Heart left ventricle (tissue), 16 donors: Measurements from ENCODE around the gene PDIA6. TPM values are rescaled to one million over a fixed set of nuclear protein-coding genes. Genes with fewer than 3 reads are reported as not detected.

ENCODE experiments used
- ATAC-seq, 4 donors: fragments of 200-7000 bp; cut with Tn5 transposase; one replicate each; pipeline ENCODE4 v1.9.1; 2020 to 2022; ENCODE audit warnings: moderate library complexity in 4 of 4, mild to moderate bottlenecking in 3 of 4, moderate number of reproducible peaks in 1 of 4
- DNase-seq, 5 donors: peaks; one replicate each; pipeline ENCODE4 v3.0.0-alpha.2; 2020
- H3K27ac ChIP-seq, 12 donors: fragments of 200-600 bp; sonication (generic) in 4 of 12; one replicate each; pipeline versions ENCODE4 v1.5.0 to v1.8.0; 2016 to 2022; ENCODE audit warnings: mild to moderate bottlenecking in 2 of 12
- H3K27me3 ChIP-seq, 9 donors: fragments of 200-600 bp; sonication (generic) in 2 of 9; one replicate each; pipeline versions ENCODE4 v1.5.1 to v1.8.0; 2016 to 2022; ENCODE audit warnings: mild to moderate bottlenecking in 3 of 9
- H3K36me3 ChIP-seq, 9 donors: fragments of 200-600 bp; sonication (generic) in 2 of 9; one replicate each; pipeline versions ENCODE4 v1.5.0 to v1.8.0; 2018 to 2022; ENCODE audit warnings: mild to moderate bottlenecking in 2 of 9
- H3K4me1 ChIP-seq, 12 donors: fragments of 200-600 bp; sonication (generic) in 4 of 12; one replicate each; pipeline versions ENCODE4 v1.5.0 to v1.8.0; 2016 to 2022; ENCODE audit warnings: mild to moderate bottlenecking in 3 of 12
- H3K4me3 ChIP-seq, 12 donors: fragments of 200-600 bp; sonication (generic) in 4 of 12; one replicate each; pipeline versions ENCODE4 v1.5.0 to v1.8.0; 2017 to 2022; ENCODE audit warnings: mild to moderate bottlenecking in 9 of 12, moderate library complexity in 4 of 12
- H3K9me3 ChIP-seq, 12 donors: fragments of 200-600 bp; sonication (generic) in 4 of 12; one replicate each; pipeline versions ENCODE4 v1.5.0 to v1.8.0; 2016 to 2022; ENCODE audit warnings: mild to moderate bottlenecking in 1 of 12
- POLR2A ChIP-seq, 2 donors: fragments of 450-650 bp; IDR thresholded peaks; one replicate each; pipeline ENCODE4 v1.6.1; 2017; ENCODE audit warnings: antibody characterized with exemption in 2 of 2, mild to moderate bottlenecking in 2 of 2, moderate library complexity in 2 of 2
- WGBS, 4 donors: extraction: QIAGEN DNeasy Blood & Tissue Kit in 2 of 4; methylation state at CpG; one replicate each; pipeline versions ENCODE4 v1.1.5 to v1.1.7; 2013 to 2018; 5-methylcytosine and 5-hydroxymethylcytosine counted together
- intact Hi-C, 10 donors: fragments of 100-400 bp; cut with DNase I; formaldehyde crosslinking; loops; one replicate each; pipeline versions ENCODE4 v1.11.1 to v1.14.2; 2022
- polyA plus RNA-seq, 2 donors: library from polyadenylated mRNA; stranded (reverse); fragments of 200-250 nt; gene quantifications; one replicate each; pipeline ENCODE4 v1.2.3, GENCODE V29; 2013
- total RNA-seq, 9 donors: library from RNA; depleted of rRNA in 2 of 9; stranded (reverse); fragments of >200 nt in 2 of 9; fragmentation: NEBNext Ultra II Directional in 3 of 9; extraction: Animal tissue kit (Norgen Biotek cat#: 25700) in 3 of 9; gene quantifications; one replicate each; pipeline versions ENCODE4 v1.1.0 to v1.2.4, GENCODE V29; 2016 to 2023
- TF ChIP-seq, protein P1 (sequence below), 12 donors: fragments of 200-600 bp; sonication (generic) in 4 of 12; IDR thresholded peaks; one replicate each; pipeline versions ENCODE4 v1.5.0 to v1.8.0; 2018 to 2022; ENCODE audit warnings: antibody characterized with exemption in 12 of 12, mild to moderate bottlenecking in 5 of 12
- donor health status: ischemic (EF 13 %, LVEDD 7.1; RV severe dilation, severe dysfunction).
- donor health status: healthy with polysubstance abuse.
- donor health status: DM: no; HTN: yes; CAD: no.
- donor health status: DM: no; HTN: no; CAD: no.
- donor health status: ischemic (EF 25% LVEDD 6.9; RV normal size, moderate dysfunction).
- donor health status: ischemic (EF 25% LVEDD 5.7; RV mildly dilated, moderate dysfunction).
- donor health status: healthy.
- donor health status: DM: yes; HTN: yes; CAD: no.
- donor health status: ischemic (EF 35%, LVEDD 5.7; RV mildly dilated, moderate dysfunction).
- donor health status: nonischemic (EF 11% LVEDD 7.7; RV severe dilation, severe dysfunction).
- donor health status: DM: yes; HTN: yes; CAD: no.
- donor health status: PGD.
- donor health status: ischemic (EF 29% LVEDD 5.4; RV normal size, mild dysfunction).
- donor health status: nonischemic (EF 23%, LVEDD 6.1; RV moderate dilation, normal function).

PDIA6 gene
- total and polyA plus RNA-seq, 11 donors, result 32.0 to 402 (median 110) TPM

DNA sequence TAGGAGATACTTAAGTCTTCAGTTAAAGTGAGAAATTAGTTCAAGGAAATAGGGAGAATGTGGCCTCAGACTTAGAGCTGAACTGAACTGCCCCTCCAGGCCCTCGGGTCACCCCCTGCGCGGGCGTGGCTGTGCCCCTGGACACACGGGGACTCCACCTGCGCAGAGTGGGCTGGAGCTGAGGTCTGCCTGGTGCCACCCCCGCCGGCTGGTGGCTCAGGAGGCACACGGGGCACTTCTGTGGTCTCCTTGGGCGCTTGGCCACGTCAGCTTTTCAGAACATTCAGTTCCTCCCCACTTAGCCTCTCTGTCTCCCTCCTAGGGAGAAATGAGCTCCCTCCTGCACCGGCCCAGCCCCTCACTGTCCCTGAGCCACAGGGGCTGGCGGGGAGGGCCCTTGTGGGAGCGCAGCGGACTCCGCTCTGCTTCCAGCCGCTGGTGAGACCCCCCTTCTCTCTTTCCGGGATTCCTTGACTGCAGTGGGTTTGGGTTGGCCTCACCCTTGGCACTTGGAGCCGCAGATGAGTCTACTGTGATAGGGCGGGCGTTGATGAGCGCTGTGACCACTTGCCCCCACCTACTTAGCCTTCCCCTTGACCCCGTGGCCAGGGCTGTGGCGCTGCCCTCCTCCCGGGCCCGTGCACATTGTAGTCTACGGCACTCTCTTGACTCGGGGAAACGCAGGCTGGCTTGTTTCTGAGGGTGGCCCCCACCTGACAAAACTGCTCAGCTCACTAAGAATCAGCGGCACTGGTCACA, 18.2 kb upstream of the PDIA6 start:
- TF ChIP-seq, protein P1, sequence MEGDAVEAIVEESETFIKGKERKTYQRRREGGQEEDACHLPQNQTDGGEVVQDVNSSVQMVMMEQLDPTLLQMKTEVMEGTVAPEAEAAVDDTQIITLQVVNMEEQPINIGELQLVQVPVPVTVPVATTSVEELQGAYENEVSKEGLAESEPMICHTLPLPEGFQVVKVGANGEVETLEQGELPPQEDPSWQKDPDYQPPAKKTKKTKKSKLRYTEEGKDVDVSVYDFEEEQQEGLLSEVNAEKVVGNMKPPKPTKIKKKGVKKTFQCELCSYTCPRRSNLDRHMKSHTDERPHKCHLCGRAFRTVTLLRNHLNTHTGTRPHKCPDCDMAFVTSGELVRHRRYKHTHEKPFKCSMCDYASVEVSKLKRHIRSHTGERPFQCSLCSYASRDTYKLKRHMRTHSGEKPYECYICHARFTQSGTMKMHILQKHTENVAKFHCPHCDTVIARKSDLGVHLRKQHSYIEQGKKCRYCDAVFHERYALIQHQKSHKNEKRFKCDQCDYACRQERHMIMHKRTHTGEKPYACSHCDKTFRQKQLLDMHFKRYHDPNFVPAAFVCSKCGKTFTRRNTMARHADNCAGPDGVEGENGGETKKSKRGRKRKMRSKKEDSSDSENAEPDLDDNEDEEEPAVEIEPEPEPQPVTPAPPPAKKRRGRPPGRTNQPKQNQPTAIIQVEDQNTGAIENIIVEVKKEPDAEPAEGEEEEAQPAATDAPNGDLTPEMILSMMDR (IDR thresholded peaks at IDR 0.05), result no peak
- TF ChIP-seq POLR2A (IDR thresholded peaks at IDR 0.05), result no peak
- Histone ChIP-seq H3K4me1 (peaks cover 0 to 21% (median 1%) of the 10 kb centered on the region in 12 donors), H3K9me3 (no peaks in the 10 kb centered on the region), H3K4me3 (no peak overlapping the region), H3K27ac (no peak overlapping the region), H3K36me3 (no peaks in the 10 kb centered on the region), H3K27me3 (peaks cover 6 to 47% (median 13%) of the 10 kb centered on the region in 9 donors)
- no peak for ATAC-seq
- 74 to 80% (median 78%) methylated on average over 21 to 30 of the region's 30 CpGs for WGBS, 4 donors
- intact Hi-C loops, result loop anchor here in 5 of 10 donors (2.0 to 10.0 kb wide), 8 partner anchors 81 to 754 kb away; partner anchors contain the start of gene KCNF1 (in 2 of the 5)
- no peak for DNase-seq

DNA sequence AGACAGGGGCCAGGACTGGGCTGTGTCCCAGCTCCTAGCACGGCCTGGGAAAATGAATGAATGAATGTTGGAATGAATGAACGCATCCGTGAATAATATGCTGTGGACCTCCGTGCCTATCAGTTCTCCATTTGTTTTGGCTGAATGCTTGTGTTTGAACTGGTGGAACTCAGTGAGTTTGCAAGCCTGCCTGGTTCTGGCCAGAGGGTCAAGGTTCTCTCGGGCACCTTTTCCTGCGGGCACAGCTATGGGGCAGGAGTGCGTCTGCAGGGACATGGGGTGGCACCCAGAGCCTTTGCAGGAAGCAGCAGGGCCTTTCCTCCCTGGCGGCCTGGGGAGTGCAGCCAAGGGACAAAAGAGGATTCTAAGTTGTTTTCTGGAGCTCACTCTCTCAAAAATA, 17.6 kb upstream of the PDIA6 start:
- 81 to 89% (median 84%) methylated on average over 8 of the region's 8 CpGs for WGBS, 4 donors
- no peak for TF ChIP-seq POLR2A (IDR thresholded peaks at IDR 0.05)
- TF ChIP-seq, protein P1 (IDR thresholded peaks at IDR 0.05), result no peak
- Histone ChIP-seq H3K27me3 (peaks cover 6 to 47% (median 13%) of the 10 kb centered on the region in 9 donors), H3K9me3 (no peaks in the 10 kb centered on the region), H3K36me3 (no peaks in the 10 kb centered on the region), H3K4me1 (peaks cover 0 to 18% (median 1%) of the 10 kb centered on the region in 12 donors), H3K27ac (no peak overlapping the region), H3K4me3 (no peak overlapping the region)
- intact Hi-C loops, result loop anchor here in 5 of 10 donors (2.0 to 10.0 kb wide), 8 partner anchors 82 to 755 kb away; partner anchors contain the start of gene KCNF1 (in 2 of the 5)
- DNase-seq (no peak), ATAC-seq (no peak)

DNA sequence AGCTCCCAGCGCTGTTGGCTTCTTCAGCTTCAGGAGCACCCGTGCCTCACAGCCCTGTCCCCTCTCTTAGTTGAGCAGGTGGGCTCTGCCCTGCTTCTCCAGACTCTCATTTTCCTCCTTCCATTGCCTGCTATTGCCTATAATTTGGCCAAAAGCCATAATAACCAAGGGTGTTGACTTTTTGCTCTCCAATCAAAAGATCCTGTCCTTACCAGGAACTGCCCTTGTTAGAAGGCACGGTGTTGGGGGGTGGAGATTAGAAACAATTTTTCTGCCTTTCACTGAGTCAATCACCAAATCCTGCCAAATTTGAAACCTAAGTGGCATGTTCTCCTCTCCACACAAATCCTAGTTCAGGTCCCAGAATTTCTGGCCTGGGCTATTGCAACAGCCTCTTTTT, 16.7 kb upstream of the PDIA6 start:
- TF ChIP-seq POLR2A (IDR thresholded peaks at IDR 0.05), result no peak
- TF ChIP-seq, protein P1 (IDR thresholded peaks at IDR 0.05), result no peak
- no peaks in the 10 kb centered on the region for H3K36me3 ChIP-seq
- 75 to 83% (median 80%) methylated on average over 3 of the region's 3 CpGs for WGBS, 4 donors
- intact Hi-C loops, result loop anchor here in 1 of 10 donors (10.0 kb wide), 1 partner anchor 114 kb away; no protein-coding TSS in a partner anchor
- H3K9me3 ChIP-seq, result no peaks in the 10 kb centered on the region
- peaks cover 0 to 14% (median 1%) of the 10 kb centered on the region in 12 donors for H3K4me1 ChIP-seq
- H3K4me3 ChIP-seq, result no peak overlapping the region
- ATAC-seq (no peak), DNase-seq (no peak)
- peaks cover 6 to 47% (median 13%) of the 10 kb centered on the region in 9 donors for H3K27me3 ChIP-seq
- no peak overlapping the region for H3K27ac ChIP-seq

DNA sequence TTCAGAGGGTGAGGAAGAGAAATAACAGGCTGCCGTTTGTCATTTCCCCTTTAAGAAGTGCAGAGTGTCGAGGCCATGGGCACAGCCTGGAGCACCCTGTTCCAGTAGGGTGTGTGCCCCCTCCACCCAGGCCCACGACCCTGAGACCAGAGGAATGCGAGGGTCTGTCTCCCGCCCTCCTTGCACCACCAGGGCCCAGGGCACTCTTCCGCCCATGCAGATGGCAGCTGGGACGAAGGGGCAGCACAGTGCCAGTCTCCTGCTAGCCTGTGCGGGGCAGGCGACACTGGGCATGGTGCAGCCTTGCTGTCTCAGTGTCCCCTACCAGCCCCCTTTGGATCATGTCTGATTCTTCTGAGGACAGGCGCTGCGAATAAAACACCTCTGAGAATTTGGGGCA, 15.8 kb upstream of the PDIA6 start:
- no peak overlapping the region for H3K27ac ChIP-seq
- TF ChIP-seq, protein P1 (IDR thresholded peaks at IDR 0.05), result no peak
- TF ChIP-seq POLR2A (IDR thresholded peaks at IDR 0.05), result no peak
- WGBS, 4 donors, result 73 to 80% (median 78%) methylated on average over 10 to 11 of the region's 11 CpGs
- no peaks in the 10 kb centered on the region for H3K36me3 ChIP-seq
- DNase-seq (no peak), ATAC-seq (no peak)
- intact Hi-C loops, result loop anchor here in 1 of 10 donors (10.0 kb wide), 1 partner anchor 114 kb away; no protein-coding TSS in a partner anchor
- no peaks in the 10 kb centered on the region for H3K9me3 ChIP-seq
- H3K4me1 ChIP-seq, result peaks cover 0 to 14% (median 1%) of the 10 kb centered on the region in 12 donors
- peaks cover 6 to 47% (median 13%) of the 10 kb centered on the region in 9 donors for H3K27me3 ChIP-seq
- H3K4me3 ChIP-seq, result no peak overlapping the region
